Right lobe of liver (tissue), 4 donors: ENCODE data around the gene CPA1.

Source experiments
- POLR2A ChIP-seq: fragments of 450-650 bp; IDR thresholded peaks from one replicate; pipeline ENCODE4 v1.6.1; 2017; ENCODE audit warnings: antibody characterized with exemption, mild to moderate bottlenecking
- TF ChIP-seq, protein P1 (sequence below), 4 donors: fragments of 200-600 bp in 3 of 4; fragments of 450-650 bp in 1 of 4; IDR thresholded peaks; one replicate each; pipeline versions ENCODE4 v1.5.1 to v1.8.0; 2016 to 2022; ENCODE audit warnings: antibody characterized with exemption in 4 of 4, mild to moderate bottlenecking in 2 of 4
- donor health status: DM: no; HTN: no; CAD: no.
- donor health status: DM: no; HTN: no; CAD: no.
- donor health status: DM: no; HTN: yes; CAD: no.

DNA sequence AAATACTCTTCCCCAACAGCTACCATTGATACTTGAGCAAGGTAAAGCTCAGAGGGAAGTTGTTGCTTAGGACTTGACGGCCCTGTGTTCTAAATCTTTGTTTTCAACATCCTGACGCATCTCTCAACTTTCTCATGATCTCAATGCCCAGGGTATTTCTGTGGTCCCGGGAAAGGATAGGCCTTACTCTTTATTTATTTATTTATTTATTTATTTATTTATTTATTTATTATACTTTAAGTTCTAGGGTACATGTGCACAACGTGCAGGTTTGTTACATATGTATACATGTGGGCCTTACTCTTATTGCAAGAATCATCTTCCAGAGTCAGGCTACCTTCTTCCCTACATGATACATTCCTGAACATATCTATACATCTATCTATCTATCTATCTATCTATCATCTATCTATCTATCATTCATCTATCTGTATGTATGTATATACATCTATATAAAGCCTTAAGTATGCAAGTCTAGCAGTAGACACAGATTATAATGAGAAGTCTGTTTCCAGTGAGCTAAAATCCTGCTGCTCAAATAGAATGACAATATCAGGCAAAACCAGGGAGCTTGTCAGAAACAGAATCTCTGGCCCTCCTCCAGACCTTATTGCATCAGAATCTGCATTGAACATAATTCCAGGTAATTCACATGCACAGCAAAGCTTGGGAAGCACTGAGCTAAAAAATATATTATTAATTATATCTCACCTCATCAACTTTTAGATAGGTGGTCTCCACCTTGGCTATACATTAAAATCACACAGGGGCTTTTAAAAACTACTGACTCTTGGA, 47.8 kb upstream of the CPA1 start:
- TF ChIP-seq, protein P1, sequence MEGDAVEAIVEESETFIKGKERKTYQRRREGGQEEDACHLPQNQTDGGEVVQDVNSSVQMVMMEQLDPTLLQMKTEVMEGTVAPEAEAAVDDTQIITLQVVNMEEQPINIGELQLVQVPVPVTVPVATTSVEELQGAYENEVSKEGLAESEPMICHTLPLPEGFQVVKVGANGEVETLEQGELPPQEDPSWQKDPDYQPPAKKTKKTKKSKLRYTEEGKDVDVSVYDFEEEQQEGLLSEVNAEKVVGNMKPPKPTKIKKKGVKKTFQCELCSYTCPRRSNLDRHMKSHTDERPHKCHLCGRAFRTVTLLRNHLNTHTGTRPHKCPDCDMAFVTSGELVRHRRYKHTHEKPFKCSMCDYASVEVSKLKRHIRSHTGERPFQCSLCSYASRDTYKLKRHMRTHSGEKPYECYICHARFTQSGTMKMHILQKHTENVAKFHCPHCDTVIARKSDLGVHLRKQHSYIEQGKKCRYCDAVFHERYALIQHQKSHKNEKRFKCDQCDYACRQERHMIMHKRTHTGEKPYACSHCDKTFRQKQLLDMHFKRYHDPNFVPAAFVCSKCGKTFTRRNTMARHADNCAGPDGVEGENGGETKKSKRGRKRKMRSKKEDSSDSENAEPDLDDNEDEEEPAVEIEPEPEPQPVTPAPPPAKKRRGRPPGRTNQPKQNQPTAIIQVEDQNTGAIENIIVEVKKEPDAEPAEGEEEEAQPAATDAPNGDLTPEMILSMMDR (IDR thresholded peaks at IDR 0.05) = no peak
- TF ChIP-seq POLR2A = no peak
